ENCODE measurements around the gene GULP1. TPM values are rescaled to one million over a fixed set of nuclear protein-coding genes. Genes with fewer than 3 reads are reported as not detected.

GULP1 gene
- total and polyA plus RNA-seq, 2 of the 4 experiments (the other 2 are of a cell fraction): 24.4 to 40.1 TPM

DNA sequence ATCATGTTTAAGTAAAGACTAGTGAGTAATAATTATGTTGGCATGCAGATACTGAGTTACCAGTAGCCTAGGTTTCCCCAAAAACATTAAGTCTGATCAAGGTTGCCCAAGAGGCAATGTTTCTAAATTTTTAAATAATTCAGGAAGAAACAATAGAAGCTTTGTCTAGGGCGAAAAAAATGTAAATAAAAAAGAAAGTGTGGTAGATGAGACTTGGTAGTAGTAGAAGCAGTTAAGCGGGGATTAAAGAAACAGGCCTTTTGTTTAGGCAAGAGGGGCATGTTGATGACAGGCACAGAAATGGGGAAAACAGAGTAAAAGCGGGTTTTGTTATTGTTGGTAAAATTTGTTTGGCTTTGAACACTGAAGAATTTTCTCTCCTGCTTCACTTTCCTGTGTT, 97.2 kb downstream of the GULP1 start:
- ATAC-seq (ENCODE audit: low read depth): no peak
- Histone ChIP-seq H2AK9ac (replicated peaks; ENCODE audit: low read depth, low read length, poor library complexity) (no peak overlapping the region), H3K9me1 (ENCODE audit: insufficient read depth, low read length) (no peaks in the 10 kb centered on the region), H3K14ac (replicated peaks; ENCODE audit: low read depth, low read length) (no peak overlapping the region), H3K4me2 (ENCODE audit: low read depth, low read length) (no peak overlapping the region), H4K91ac (ENCODE audit: insufficient read depth, low read depth, low read length) (no peak overlapping the region), H3K18ac (ENCODE audit: low read depth, low read length) (no peak overlapping the region), H3K27me3 (ENCODE audit: control insufficient read depth, insufficient read depth, low read length) (no peaks in the 10 kb centered on the region), H3K9ac (ENCODE audit: low read depth, low read length) (no peak overlapping the region), H3K9me3 (ENCODE audit: control insufficient read depth, insufficient read depth, low read length) (peaks cover 9% of the 10 kb centered on the region), H4K20me1 (ENCODE audit: insufficient read depth, low read length) (no peaks in the 10 kb centered on the region), H2AFZ (replicated peaks; ENCODE audit: low read length, poor library complexity) (no peak overlapping the region), H2AK5ac (ENCODE audit: low read depth, low read length) (no peak overlapping the region), H3K4ac (ENCODE audit: low read depth, low read length) (no peak overlapping the region), H3K23ac (ENCODE audit: low read depth, low read length) (no peak overlapping the region), H2BK20ac (ENCODE audit: low read depth, low read length) (no peak overlapping the region), H4K5ac (ENCODE audit: low read depth, low read length) (no peak overlapping the region), H2BK120ac (ENCODE audit: low read depth, low read length) (no peak overlapping the region), H3K4me3 (ENCODE audit: insufficient read depth, low read depth, low read length) (no peak overlapping the region), H4K8ac (ENCODE audit: low read depth in 2 of 2, low read length in 2 of 2) (no peak overlapping the region; a peak in 1 of 4 replicates), H3K79me1 (ENCODE audit: low read depth in 1 of 2, low read length in 2 of 2) (peaks cover 9 to 36% of the 10 kb centered on the region in 2 experiments), H3K56ac (ENCODE audit: extremely low read depth, insufficient read depth, low read length) (no peak overlapping the region), H3K4me1 (ENCODE audit: control insufficient read depth, insufficient read depth, low read length) (no peaks in the 10 kb centered on the region), H3K27ac (ENCODE audit: insufficient read depth, low read length) (no peak overlapping the region), H3K36me3 (ENCODE audit: control insufficient read depth, insufficient read depth, low read length) (peaks cover 11% of the 10 kb centered on the region), H2BK15ac (ENCODE audit: low read depth, low read length) (no peak overlapping the region), H2BK5ac (ENCODE audit: low read depth, low read length, poor library complexity, severe bottlenecking) (no peak overlapping the region)
- whole genome bisulfite sequencing, 2 experiments (ENCODE audit: extremely low coverage in 2 of 2, insufficient read length in 1 of 2): 100% methylated on average over 1 to 2 of the region's 3 CpGs
- BruUV-seq (replicated peaks): no TSS peak
- no peak for DNase-seq
- intact Hi-C loops (cut with micrococcal nuclease) (no loop called here), dilution Hi-C loops (cut with HindIII; ENCODE audit: low sequenced_read_pairs, unreplicated experiment) (no loop called here), in situ Hi-C loops (cut with MboI; ENCODE audit: low sequenced_read_pairs) (no loop called here)
- ChIA-PET POLR2A (ENCODE audit: unreplicated experiment) (no interaction called here), CTCF (no interaction called here)
- TF ChIP-seq CEBPB (IDR thresholded peaks at IDR 0.05; ENCODE audit: low read depth, low read length) (no peak), ELK1 (IDR thresholded peaks at IDR 0.05; ENCODE audit: borderline replicate concordance, low read depth, low read length) (no peak)
